Smooth muscle cell (in vitro differentiated cells): ENCODE results near the gene B4GALT1. TPM values are rescaled to one million over a fixed set of nuclear protein-coding genes. Genes with fewer than 3 reads are reported as not detected.

Experiments used
- DNase-seq: peaks from one replicate; lab custom pipeline; 2025; ENCODE audit not compliant: unreplicated experiment; lab: John Stamatoyannopoulos, UW
- H2AFZ ChIP-seq: fragments of 200-600 bp; sonication (generic); 2 replicates; pipeline ENCODE4 v1.6.0; 2016; ENCODE audit warnings: antibody characterized with exemption, low read depth, mild to moderate bottlenecking
- H3F3A ChIP-seq: fragments of 200-600 bp; sonication (generic); 2 replicates; pipeline ENCODE4 v1.6.0; 2017; ENCODE audit warnings: antibody characterized with exemption, low read depth
- H3K27ac ChIP-seq: fragments of 200-600 bp; sonication (generic); 2 replicates; pipeline ENCODE4 v1.5.1; 2016; ENCODE audit warnings: low read depth, mild to moderate bottlenecking
- H3K27me3 ChIP-seq: fragments of 200-600 bp; sonication (generic); 2 replicates; pipeline ENCODE4 v1.6.1; 2016; ENCODE audit warnings: low read depth, mild to moderate bottlenecking
- H3K36me3 ChIP-seq: fragments of 200-600 bp; sonication (generic); 2 replicates; pipeline ENCODE4 v1.5.1; 2016; ENCODE audit warnings: low read depth
- H3K4me1 ChIP-seq: fragments of 200-600 bp; sonication (generic); 2 replicates; pipeline ENCODE4 v1.5.1; 2016; ENCODE audit warnings: low read depth
- H3K4me2 ChIP-seq: fragments of 200-600 bp; sonication (generic); 2 replicates; pipeline ENCODE4 v1.6.0; 2016; ENCODE audit warnings: mild to moderate bottlenecking
- H3K4me3 ChIP-seq: fragments of 200-600 bp; sonication (generic); 2 replicates; pipeline ENCODE4 v1.5.1; 2016; ENCODE audit warnings: mild to moderate bottlenecking
- H3K79me2 ChIP-seq: fragments of 200-600 bp; sonication (generic); 2 replicates; pipeline ENCODE4 v1.6.0; 2016; ENCODE audit warnings: low read depth, mild to moderate bottlenecking
- H3K9ac ChIP-seq: fragments of 200-600 bp; sonication (generic); 2 replicates; pipeline ENCODE4 v1.6.0; 2016; ENCODE audit warnings: low read depth
- H3K9me3 ChIP-seq: fragments of 200-600 bp; sonication (generic); replicated peaks from 2 replicates; pipeline ENCODE4 v1.5.1; 2016; ENCODE audit warnings: low read depth
- H4K20me1 ChIP-seq: fragments of 200-600 bp; sonication (generic); 2 replicates; pipeline ENCODE4 v1.6.0; 2016; ENCODE audit warnings: low read depth
- CTCF ChIP-seq: fragments of 200-600 bp; sonication (generic); IDR thresholded peaks from 2 replicates; pipeline ENCODE4 v1.5.1; 2017; ENCODE audit warnings: borderline replicate concordance, mild to moderate bottlenecking, antibody characterized with exemption; ENCODE audit not compliant: insufficient read depth, poor library complexity, severe bottlenecking
- WGBS: methylation state at CpG from one replicate; pipeline ENCODE4 v1.1.7; 2016; ENCODE audit warnings: low lambda C conversion rate; 5-methylcytosine and 5-hydroxymethylcytosine counted together
- polyA plus RNA-seq: library from polyadenylated mRNA; unstranded; fragments of >200 nt; fragmentation: Nextera tagmentation; extraction: Ambion mirVana; gene quantifications from 2 replicates; pipeline ENCODE4 v1.2.1, GENCODE V29; 2016
- total RNA-seq: library from RNA; depleted of rRNA; stranded (reverse); fragments of >200 nt; gene quantifications from 2 replicates; pipeline ENCODE4 v1.2.3, GENCODE V29; 2014

B4GALT1 gene
- total and polyA plus RNA-seq, 2 experiments from 2014 or later, result 49.2 to 56.3 TPM

DNA sequence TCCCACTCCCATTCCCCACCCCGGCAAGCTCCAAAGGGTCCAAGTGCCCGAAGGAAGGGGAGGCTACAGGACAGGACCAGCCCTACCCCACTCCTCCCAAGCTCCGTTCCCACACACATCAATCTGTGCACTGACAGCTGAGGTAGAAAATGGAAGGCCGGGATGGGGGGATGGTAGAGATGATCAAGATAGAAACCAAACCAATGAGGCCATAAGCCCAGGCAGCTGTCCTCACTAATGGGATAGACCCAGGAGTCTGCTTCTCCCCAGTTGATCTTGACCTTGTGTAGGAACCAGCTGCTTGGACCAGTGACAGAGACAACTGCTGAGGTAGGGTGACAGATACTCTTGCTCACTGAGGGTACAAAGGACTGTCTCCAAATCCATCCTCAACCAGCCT, 38.6 kb downstream of the B4GALT1 start:
- Histone ChIP-seq H2AFZ (no peak overlapping the region), H3K4me2 (no peak overlapping the region), H3F3A (peaks cover 11% of the 10 kb centered on the region), H3K36me3 (no peaks in the 10 kb centered on the region), H4K20me1 (peaks cover 42% of the 10 kb centered on the region), H3K4me1 (peaks cover 14% of the 10 kb centered on the region), H3K27me3 (no peaks in the 10 kb centered on the region), H3K9ac (no peak overlapping the region), H3K4me3 (no peak overlapping the region), H3K79me2 (peaks cover 25% of the 10 kb centered on the region), H3K9me3 (no peaks in the 10 kb centered on the region), H3K27ac (no peak overlapping the region)
- WGBS, result 82% methylated on average over 4 of the region's 4 CpGs
- TF ChIP-seq CTCF, result no peak
- DNase-seq, result no peak

GRCh38 chr9:33127881-33128280, 39.3 kb downstream of the B4GALT1 start:
- H3K36me3 ChIP-seq, result no peaks in the 10 kb centered on the region

DNA sequence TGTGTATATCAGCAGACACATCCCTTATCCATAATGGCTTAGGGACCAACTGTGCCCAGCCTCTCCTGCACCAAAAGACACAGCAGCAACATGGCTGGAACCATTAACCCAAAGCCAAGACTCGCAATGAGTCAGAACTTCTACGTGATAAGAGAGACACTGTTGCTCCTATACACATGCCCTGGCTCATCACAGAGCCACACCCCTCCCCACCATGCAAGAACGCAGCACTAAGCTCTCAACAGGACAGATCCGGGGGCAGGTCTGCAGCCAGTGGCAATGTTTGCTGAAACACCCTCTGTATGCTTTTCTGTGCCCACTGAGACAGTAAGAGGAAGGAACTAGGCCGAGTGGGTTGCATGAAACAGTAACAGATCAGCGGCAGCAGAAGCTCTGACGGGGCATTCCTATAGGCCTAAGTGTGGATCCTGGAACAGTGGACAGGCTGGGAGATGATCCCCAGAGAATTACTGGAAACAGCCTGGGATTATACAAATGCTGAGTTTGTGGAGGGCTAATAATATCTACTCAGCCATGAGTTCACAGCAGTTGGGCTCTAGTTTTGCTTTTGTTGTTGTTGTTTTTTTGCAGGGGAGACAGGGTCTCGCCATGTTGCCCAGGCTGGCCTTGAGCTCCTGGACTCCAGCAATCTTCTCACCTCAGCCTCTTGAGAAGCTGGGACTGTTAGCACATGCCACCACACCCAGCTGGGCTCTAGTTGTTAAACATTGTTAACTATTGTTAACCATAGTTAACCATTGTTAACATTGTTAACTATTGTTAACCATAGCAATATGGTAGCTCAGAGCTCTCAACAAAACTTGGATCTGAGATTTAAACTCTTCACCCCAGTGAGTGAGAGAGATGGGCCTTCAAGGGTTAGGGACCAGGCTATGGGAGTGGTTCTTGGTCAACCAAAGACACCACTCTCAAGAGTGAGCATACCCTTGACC, 41.0 kb downstream of the B4GALT1 start:
- H3K4me3 ChIP-seq, result no peak overlapping the region
- H2AFZ ChIP-seq, result no peak overlapping the region
- 22% methylated on average over 8 of the region's 8 CpGs for WGBS
- H3K27me3 ChIP-seq, result no peaks in the 10 kb centered on the region
- H3K27ac ChIP-seq, result peak overlapping the region; percentile 67
- no peaks in the 10 kb centered on the region for H3K36me3 ChIP-seq
- peak; percentile 24 for DNase-seq
- H3K9ac ChIP-seq, result no peak overlapping the region
- H3K79me2 ChIP-seq, result peaks cover 34% of the 10 kb centered on the region
- no peak for TF ChIP-seq CTCF
- peak overlapping the region; percentile 62 for H3K4me2 ChIP-seq
- H3F3A ChIP-seq, result peaks cover 7% of the 10 kb centered on the region
- peaks cover 37% of the 10 kb centered on the region for H4K20me1 ChIP-seq
- no peaks in the 10 kb centered on the region for H3K9me3 ChIP-seq
- H3K4me1 ChIP-seq, result peaks cover 14% of the 10 kb centered on the region

More at GRCh38 chr9:33127881-33128280, 39.3 kb downstream of the B4GALT1 start:
- Histone ChIP-seq H3K4me3 (no peak overlapping the region), H3K27me3 (no peaks in the 10 kb centered on the region), H3K9ac (no peak overlapping the region), H4K20me1 (peaks cover 44% of the 10 kb centered on the region), H3K27ac (peak overlapping the region; percentile 7), H3K9me3 (no peaks in the 10 kb centered on the region), H3K4me1 (peaks cover 14% of the 10 kb centered on the region), H3K4me2 (no peak overlapping the region), H2AFZ (no peak overlapping the region), H3K79me2 (peaks cover 25% of the 10 kb centered on the region), H3F3A (peaks cover 11% of the 10 kb centered on the region)
- no peak for DNase-seq
- WGBS, result 90% methylated on average over 5 of the region's 5 CpGs
- TF ChIP-seq CTCF, result no peak
